NT2/D1 (cell line): Measurements from ENCODE around the gene MBD2.

Source experiments
- SUZ12 ChIP-seq: IDR thresholded peaks from 2 replicates; pipeline ENCODE4 v1.6.1; 2011; ENCODE audit not compliant: insufficient read length, insufficient read depth; ENCODE audit errors: extremely low read depth
- YY1 ChIP-seq: IDR thresholded peaks from 2 replicates; pipeline ENCODE4 v1.6.1; 2011; ENCODE audit not compliant: insufficient read length, insufficient read depth
- ZNF274 ChIP-seq: IDR thresholded peaks from 2 replicates; pipeline ENCODE4 v1.6.1; 2011; ENCODE audit warnings: mild to moderate bottlenecking, low read depth, low read length

DNA sequence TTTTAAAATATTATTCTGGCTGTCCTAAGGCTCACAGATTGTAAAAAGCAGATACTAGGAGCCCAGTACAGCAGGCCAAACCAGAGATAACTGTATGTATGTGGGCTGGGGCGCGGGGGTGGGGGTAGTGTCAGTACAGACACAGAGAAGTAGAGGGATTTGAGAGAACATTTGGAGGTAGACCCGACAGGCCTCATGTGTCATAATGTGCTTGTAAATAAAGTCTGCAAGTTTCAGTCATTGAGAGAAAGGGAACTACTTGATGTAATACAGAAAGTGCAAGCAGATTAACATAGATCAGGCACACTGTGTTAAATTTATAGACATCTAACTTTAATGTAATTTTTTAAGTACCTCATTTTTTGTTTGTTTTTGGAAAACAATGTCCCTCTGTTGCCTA is 37.4 kb upstream of the MBD2 start:
- TF ChIP-seq ZNF274 (no peak), YY1 (no peak), SUZ12 (no peak)
